ENCODE data around the gene CACNA2D2. TPM values are rescaled to one million over a fixed set of nuclear protein-coding genes. Genes with fewer than 3 reads are reported as not detected.

The CACNA2D2 gene
- total and polyA plus RNA-seq, 4 donors: 28.2 to 111 (median 69.1) TPM

DNA sequence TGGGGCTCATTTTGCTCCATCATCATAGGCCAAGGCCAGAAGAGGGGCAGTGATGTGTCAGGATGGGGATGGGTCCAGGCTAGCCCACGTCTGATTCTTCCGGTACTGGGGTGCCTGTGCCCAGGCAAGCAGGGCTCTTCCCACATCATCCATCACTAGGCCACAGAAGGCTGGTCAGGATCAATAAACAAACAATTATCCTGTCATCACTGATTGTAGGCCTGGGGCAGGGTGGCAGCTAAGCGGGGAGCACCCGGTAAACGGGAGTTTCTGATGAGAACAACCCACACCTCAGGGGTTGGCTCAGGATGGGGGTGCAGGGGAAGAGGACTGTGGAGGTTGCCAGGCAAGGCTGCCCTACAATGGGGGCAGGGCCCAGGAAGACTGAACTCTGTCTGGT lies 18.1 kb upstream of the CACNA2D2 start:
- Histone ChIP-seq H3K4me1 (ENCODE audit: control insufficient read depth in 5 of 5, insufficient read depth in 5 of 5, low read length in 5 of 5) (peaks cover 0 to 17% (median 5%) of the 10 kb centered on the region in 5 donors), H3K9me3 (ENCODE audit: control insufficient read depth in 4 of 4, insufficient read depth in 3 of 4, low read length in 3 of 4) (no peaks in the 10 kb centered on the region), H3K9ac (ENCODE audit: insufficient read depth in 1 of 2, low read length in 2 of 2) (no peak overlapping the region), H3K27me3 (ENCODE audit: control insufficient read depth in 3 of 3, insufficient read depth in 3 of 3, low read length in 2 of 3) (no peaks in the 10 kb centered on the region), H3K36me3 (ENCODE audit: control insufficient read depth in 4 of 4, insufficient read depth in 4 of 4, low read length in 4 of 4) (no peaks in the 10 kb centered on the region), H3K27ac (ENCODE audit: low read depth in 1 of 2, low read length in 1 of 2) (no peak overlapping the region), H3K4me3 (no peak overlapping the region)
- TF ChIP-seq, protein P1, sequence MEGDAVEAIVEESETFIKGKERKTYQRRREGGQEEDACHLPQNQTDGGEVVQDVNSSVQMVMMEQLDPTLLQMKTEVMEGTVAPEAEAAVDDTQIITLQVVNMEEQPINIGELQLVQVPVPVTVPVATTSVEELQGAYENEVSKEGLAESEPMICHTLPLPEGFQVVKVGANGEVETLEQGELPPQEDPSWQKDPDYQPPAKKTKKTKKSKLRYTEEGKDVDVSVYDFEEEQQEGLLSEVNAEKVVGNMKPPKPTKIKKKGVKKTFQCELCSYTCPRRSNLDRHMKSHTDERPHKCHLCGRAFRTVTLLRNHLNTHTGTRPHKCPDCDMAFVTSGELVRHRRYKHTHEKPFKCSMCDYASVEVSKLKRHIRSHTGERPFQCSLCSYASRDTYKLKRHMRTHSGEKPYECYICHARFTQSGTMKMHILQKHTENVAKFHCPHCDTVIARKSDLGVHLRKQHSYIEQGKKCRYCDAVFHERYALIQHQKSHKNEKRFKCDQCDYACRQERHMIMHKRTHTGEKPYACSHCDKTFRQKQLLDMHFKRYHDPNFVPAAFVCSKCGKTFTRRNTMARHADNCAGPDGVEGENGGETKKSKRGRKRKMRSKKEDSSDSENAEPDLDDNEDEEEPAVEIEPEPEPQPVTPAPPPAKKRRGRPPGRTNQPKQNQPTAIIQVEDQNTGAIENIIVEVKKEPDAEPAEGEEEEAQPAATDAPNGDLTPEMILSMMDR (IDR thresholded peaks at IDR 0.05; ENCODE audit: control extremely low read depth, extremely low read depth): no peak
- ATAC-seq (ENCODE audit: insufficient read depth, low FRiP score) (no peak), DNase-seq (no peak)
- WGBS, 2 donors: 87 to 95% methylated on average over 5 of the region's 5 CpGs

DNA sequence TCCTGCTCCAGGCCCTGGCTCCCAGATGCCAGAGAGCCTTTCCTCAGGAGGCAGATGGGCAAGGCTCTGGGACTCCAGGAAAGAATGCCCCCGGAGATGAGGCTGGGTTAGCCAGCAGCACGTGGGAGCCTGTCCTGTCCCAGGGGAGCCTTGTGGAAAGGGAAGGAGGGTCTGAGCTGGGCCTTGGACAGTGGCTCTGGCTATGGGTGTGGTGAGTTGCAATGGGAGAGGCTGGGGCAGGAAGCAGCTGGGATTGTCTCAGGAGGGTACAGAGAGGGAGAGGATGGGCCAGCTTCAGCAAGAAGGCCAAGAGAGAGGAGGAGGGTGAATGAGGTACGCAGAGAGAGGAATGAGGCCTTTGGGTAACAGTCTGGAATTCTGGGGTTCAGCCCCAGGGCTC lies 17.4 kb upstream of the CACNA2D2 start:
- 64 to 78% methylated on average over 3 of the region's 3 CpGs for WGBS, 2 donors
- TF ChIP-seq, protein P1 (IDR thresholded peaks at IDR 0.05; ENCODE audit: control extremely low read depth, extremely low read depth): no peak

DNA sequence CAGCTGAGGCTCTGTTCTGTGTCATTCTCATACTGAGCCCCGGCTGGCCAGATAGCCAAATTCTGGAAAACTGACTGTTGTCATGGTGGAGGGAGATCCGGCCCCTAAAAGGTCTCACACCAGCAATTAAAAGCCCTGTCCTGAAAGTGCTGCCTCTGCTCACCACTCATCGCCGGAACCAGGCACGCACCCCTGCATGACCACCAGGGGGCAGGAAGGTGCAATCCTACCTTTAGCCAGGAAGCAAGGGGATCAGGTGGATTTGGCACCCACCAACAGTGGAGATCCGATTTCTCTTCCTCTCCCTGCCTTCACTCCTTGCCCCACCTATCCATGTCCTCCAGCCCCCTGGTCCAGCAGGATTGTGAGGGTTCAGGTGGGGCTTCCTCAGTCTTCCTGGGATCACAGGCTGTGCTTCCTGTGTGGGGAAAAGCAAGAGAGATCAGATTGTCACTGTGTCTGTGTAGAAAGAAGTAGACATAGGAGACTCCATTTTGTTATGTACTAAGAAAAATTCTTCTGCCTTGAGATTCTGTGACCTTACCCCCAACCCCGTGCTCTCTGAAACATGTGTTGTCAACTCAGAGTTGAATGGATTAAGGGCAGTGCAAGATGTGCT lies 16.1 kb upstream of the CACNA2D2 start:
- 19 to 21% methylated on average over 7 of the region's 7 CpGs for WGBS, 2 donors
- Histone ChIP-seq H3K9ac (ENCODE audit: insufficient read depth in 1 of 2, low read length in 2 of 2) (no peak overlapping the region), H3K4me1 (ENCODE audit: control insufficient read depth in 5 of 5, insufficient read depth in 5 of 5, low read length in 5 of 5) (peaks cover 0 to 37% (median 18%) of the 10 kb centered on the region in 5 donors), H3K9me3 (ENCODE audit: control insufficient read depth in 4 of 4, insufficient read depth in 3 of 4, low read length in 3 of 4) (no peaks in the 10 kb centered on the region), H3K27ac (ENCODE audit: low read depth in 1 of 2, low read length in 1 of 2) (no peak overlapping the region), H3K27me3 (ENCODE audit: control insufficient read depth in 3 of 3, insufficient read depth in 3 of 3, low read length in 2 of 3) (no peaks in the 10 kb centered on the region), H3K4me3 (no peak overlapping the region), H3K36me3 (ENCODE audit: control insufficient read depth in 4 of 4, insufficient read depth in 4 of 4, low read length in 4 of 4) (no peaks in the 10 kb centered on the region)
- no peak for ATAC-seq (ENCODE audit: insufficient read depth, low FRiP score)
- TF ChIP-seq, protein P1 (IDR thresholded peaks at IDR 0.05; ENCODE audit: control extremely low read depth, extremely low read depth): peak; percentile 79
- peak; percentile 49 to 62 (median 59) for DNase-seq

More for the DNA sequence above, 17.4 kb upstream of the CACNA2D2 start:
- no peak for ATAC-seq (ENCODE audit: insufficient read depth, low FRiP score)
- no peak overlapping the region for H3K27ac ChIP-seq (ENCODE audit: low read depth in 1 of 2, low read length in 1 of 2)
- no peaks in the 10 kb centered on the region for H3K9me3 ChIP-seq (ENCODE audit: control insufficient read depth in 4 of 4, insufficient read depth in 3 of 4, low read length in 3 of 4)
- no peaks in the 10 kb centered on the region for H3K27me3 ChIP-seq (ENCODE audit: control insufficient read depth in 3 of 3, insufficient read depth in 3 of 3, low read length in 2 of 3)
- DNase-seq: no peak
- H3K36me3 ChIP-seq (ENCODE audit: control insufficient read depth in 4 of 4, insufficient read depth in 4 of 4, low read length in 4 of 4): no peaks in the 10 kb centered on the region
- peaks cover 0 to 24% (median 8%) of the 10 kb centered on the region in 5 donors for H3K4me1 ChIP-seq (ENCODE audit: control insufficient read depth in 5 of 5, insufficient read depth in 5 of 5, low read length in 5 of 5)
- H3K4me3 ChIP-seq: no peak overlapping the region
- H3K9ac ChIP-seq (ENCODE audit: insufficient read depth in 1 of 2, low read length in 2 of 2): no peak overlapping the region

DNA sequence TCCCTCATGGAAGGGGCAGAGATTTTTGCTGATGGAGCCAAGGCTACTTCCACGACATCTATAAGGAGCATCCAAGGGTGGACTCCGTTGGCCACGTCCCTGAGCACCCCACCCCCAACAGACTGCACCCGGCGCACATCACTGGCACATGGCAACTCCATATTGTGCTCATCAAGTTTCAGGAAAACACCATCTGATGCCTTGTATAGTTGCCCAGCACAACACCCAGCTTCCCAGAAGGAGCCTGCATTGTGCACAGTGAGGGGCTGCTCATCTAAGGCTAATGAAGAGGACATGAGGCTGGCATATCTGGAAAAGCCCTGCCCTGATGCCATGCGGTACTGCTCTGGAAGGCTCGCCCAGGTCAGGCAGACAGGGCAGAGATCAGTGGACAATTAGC lies 15.0 kb upstream of the CACNA2D2 start:
- DNase-seq (no peak), ATAC-seq (ENCODE audit: insufficient read depth, low FRiP score) (no peak)
- H3K9me3 ChIP-seq (ENCODE audit: control insufficient read depth in 4 of 4, insufficient read depth in 3 of 4, low read length in 3 of 4): no peaks in the 10 kb centered on the region
- no peak overlapping the region for H3K9ac ChIP-seq (ENCODE audit: insufficient read depth in 1 of 2, low read length in 2 of 2)
- H3K36me3 ChIP-seq (ENCODE audit: control insufficient read depth in 4 of 4, insufficient read depth in 4 of 4, low read length in 4 of 4): no peaks in the 10 kb centered on the region
- TF ChIP-seq, protein P1 (IDR thresholded peaks at IDR 0.05; ENCODE audit: control extremely low read depth, extremely low read depth): no peak
- H3K4me1 ChIP-seq (ENCODE audit: control insufficient read depth in 5 of 5, insufficient read depth in 5 of 5, low read length in 5 of 5): peaks cover 0 to 39% (median 23%) of the 10 kb centered on the region in 5 donors
- H3K27ac ChIP-seq (ENCODE audit: low read depth in 1 of 2, low read length in 1 of 2): no peak overlapping the region
- no peaks in the 10 kb centered on the region for H3K27me3 ChIP-seq (ENCODE audit: control insufficient read depth in 3 of 3, insufficient read depth in 3 of 3, low read length in 2 of 3)
- no peak overlapping the region for H3K4me3 ChIP-seq
- WGBS, 2 donors: 95 to 98% methylated on average over 7 of the region's 7 CpGs

Data from lung (tissue), 12 donors.